Activated CD8-positive, alpha-beta memory T cell treated with anti-CD3 and anti-CD28 coated beads, Interleukin-2, amount 50 U/mL, for 48 hours (primary cell): Measurements from ENCODE around the gene AKR1C1.
"Not testable (repeated sequence)": the region's sequence is repeated elsewhere in the genome, so short reads cannot be mapped to it uniquely, and the experiment has no call there.

Experiments used
- DNase-seq: peaks from one replicate; pipeline ENCODE4 v3.0.0-alpha.2; 2020

AKR1C1 gene

DNA sequence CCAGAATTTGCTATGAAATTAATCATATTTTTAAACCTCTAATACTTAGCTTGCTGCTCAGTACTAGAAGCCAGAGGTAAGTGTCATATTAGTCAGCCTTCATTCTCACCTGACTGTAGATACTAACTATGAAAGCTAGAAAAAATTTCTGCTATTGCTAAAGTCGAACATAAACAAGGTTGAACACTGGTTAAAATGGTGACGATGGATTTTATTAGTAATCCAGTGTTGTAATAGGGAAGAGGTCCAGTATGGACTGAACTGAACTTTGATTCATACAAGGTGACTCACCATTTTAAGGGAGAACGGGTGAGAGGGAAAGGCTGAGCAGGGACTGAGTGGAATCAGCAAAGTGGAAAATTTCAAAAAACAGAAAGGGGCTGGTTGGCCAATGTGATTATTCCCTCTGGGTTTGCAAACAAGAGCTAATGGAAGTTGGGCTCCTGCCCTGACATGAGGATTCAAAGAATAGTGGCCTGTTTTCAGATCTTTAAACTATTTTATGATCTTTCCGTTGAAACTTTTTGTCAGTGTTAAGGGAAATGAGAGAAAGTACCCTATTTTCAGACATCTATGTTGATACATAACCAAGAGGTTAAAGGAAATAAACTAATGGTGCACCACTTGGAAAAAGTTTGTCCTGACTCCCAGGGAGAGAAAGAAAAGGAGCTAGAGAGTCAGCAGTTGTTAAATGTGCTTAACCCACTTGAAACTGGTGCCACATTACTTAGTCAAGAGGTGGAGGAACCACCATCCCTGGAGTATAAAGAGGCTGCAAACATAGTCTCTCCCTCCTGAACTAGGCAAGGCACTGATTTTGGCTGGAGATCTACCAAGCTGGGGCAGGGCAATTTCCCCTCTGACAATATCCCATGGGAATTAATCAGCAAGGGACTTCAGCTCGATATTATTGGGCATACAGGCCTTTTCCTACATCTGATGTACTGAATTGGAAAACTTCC, 15.3 kb upstream of the AKR1C1 start:
- DNase-seq, result no peak

DNA sequence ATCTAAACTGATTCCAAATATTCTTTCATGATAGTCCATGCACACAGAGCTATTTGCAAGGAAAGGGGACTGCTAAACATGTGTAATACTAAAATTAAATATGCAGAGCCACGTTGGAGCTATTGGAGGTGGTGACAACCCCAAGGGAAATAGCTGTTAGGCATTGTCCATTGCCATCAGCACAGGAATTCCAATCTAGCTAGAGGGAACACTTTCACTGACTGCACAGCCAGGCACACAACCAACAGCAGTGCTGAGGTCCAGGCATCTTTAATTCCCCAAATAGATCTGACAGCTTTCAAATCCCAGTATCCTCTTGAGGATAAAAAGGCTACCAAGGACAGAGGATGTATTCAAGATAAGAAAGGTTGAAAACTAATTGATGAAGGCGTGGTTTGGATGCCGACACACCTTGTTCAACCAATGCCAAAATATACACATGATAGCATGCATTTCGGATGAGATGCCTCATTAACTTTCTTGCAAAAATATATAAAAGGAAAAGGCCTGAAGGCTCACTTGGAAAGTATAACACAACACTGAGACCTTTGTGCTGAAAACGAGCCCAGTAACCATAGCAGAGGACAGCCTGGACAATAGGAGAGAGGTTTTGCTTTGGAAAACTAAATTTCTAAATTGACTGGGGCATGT, 11.6 kb upstream of the AKR1C1 start:
- not testable (repeated sequence) for DNase-seq

DNA sequence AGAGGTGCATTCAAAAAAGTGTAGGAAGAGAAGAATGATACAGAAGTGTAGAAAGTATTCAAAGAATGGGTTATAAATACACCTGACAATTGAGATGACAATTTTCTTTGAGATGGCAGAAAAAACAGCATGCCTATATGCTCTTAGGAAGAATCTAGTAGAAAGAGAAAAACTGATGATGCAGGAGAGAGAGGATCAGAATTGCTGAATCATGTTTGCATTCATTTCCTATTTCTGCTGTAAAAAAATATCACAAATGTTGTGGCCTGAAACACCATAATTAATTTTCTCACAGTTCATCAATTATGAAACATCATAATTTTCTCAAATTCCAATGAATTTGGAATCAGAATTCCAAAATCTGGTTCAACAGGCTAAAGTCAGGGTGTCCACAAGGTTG, 9.8 kb upstream of the AKR1C1 start:
- no peak for DNase-seq

DNA sequence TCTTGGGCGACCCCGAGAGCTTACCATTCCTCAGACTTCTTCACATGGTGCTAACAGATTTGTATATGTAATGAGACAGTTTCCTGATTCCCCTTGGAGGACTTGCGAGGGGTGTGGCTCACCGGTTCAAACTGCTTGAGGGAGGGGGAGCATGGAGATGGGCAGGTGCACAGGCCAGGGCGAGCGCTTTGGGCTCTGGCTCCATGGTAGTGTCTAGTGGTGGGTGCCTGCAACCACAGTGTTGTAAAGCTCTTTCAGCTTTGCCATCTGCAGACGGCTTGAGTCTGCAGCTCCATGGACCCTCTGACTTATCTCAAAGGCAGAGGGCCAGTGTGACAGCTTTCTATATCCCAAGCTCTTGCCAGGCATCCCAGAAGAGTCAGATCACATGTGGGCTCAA, 7.1 kb upstream of the AKR1C1 start:
- DNase-seq, result not testable (repeated sequence)

DNA sequence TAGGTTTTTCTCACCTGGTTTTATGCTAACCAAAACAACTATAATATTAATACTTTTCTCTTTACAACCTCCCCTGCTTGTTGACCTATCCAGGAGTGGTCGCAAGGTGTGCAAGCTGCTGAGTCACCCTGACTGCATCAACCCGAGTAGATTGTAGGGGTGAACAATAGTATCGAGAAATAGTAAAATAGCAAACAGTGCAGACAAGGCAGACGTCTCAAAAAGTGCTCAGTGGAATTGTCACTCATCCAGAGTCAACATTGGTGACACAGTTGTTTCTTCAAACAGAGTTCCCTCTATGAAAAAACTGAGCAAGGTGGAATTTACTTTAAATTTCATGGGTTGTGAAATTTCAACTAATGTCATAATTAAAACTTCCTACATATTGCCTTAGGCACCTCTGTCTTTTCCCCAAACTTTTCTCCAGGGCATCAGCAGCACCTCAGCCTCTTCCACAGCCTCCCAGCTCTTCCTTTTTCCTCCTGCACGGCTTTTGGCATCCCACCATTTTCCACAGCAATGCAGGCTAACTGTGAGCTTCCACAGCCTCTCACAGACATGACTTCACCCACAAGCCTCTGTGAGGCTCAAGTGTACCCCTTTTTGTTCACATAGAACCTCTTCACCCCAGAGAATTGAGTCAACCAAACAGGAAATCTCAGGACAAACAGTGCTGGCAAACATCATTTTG, 6.1 kb upstream of the AKR1C1 start:
- not testable (repeated sequence) for DNase-seq

DNA sequence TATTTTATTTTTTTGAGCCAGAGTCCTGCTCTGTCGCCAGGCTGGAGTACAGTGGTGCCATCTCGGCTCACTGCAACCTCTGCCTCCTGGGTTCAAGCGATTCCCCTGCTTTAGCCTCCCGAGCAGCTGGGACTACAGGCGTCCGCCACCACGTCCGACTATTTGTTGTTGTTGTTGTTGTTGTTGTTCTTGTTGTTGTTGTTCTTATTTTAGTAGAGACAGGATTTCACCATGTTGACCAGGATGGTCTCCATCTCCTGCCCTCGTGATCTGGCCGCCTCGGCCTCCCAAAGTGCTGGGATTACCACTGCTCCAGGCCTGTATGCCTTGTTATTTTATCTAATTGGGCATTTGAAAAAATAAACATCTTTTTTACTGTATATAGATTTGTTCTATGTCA, 1.7 kb upstream of the AKR1C1 start:
- not testable (repeated sequence) for DNase-seq

DNA sequence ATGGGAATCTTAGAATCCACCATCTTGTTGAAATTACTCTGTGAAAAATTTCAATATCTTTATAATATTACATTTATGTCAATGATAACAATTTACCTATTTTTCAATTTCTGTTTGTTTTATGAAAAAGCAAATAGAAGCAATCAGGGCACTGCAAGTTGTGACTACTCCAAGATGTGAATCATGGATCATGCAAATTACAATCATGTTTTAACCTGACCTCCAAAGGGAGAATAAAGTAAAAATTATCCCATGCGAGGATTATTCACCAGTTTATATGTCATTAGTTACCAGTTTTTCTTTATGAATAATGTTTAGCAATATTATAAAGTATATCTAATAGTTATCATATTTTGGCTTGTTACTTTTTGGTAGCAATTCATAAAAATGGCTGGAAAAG, 907 bp upstream of the AKR1C1 start:
- not testable (repeated sequence) for DNase-seq

DNA sequence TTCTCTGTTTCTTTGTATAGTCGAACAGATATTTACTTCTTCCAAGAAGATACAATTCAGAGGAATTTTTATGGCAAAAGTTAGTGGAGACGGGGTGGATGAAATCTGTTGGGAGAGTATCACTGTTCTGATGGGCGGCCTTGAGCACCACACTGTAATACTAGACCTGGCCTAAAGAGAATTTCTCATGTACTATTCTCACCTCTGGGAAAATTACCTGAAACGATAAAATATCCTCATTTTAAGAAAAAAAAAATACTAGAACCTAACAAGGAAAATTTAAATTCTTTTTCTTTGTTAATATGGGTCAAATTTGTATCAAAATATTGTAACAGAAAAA, 570 bp downstream of the AKR1C1 start:
- DNase-seq, result not testable (repeated sequence)

DNA sequence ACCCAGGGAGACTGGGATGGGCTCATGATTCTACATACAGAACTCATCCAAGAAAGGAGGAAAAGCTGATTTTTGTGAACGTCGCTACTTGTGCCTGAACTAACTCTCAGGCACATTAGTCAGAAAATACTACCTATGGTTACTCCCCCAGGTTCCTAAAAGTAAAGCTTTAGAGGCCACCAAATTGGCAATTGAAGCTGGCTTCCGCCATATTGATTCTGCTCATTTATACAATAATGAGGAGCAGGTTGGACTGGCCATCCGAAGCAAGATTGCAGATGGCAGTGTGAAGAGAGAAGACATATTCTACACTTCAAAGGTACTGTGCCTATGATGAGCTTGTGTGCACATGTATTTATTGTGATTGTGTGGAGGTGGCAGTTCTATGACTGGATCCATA, 2.5 kb downstream of the AKR1C1 start:
- not testable (repeated sequence) for DNase-seq

DNA sequence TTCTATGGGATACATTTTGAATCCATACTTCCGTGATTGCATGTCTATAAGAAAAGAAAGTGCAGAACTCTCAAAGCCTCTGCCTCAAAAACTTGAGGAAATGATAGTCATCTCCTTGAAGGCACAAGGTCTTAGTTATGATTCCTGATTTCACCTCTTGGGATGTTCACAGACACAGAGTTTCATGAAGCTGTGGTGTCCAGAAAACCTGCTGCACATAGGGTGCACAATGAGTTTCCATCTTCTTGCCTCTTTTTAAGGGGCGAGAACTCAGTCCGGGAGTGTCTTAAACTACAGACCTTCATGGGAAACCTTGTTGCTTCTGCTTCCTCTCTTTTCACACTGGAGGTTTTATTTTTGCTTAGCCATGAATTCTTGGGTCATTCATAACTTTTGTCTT, 4.0 kb downstream of the AKR1C1 start:
- not testable (repeated sequence) for DNase-seq

DNA sequence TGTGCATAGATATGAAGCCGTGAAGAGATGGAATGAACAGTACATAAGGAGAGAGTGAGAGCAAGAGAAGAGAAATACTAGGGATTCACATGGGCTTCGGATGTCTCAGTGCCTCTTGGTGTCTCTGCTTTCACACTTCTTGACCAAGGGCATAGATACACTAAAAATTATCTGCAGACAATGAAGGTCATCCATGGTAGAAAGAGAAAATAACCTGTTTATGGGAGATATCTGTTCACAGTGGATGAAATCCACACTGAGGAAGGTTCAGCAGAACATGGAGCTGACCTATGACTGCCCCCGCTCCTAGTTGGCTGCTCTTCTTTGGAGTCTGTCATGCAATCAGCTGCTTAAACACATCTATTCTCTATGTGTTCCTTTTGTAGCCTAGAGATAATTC, 6.1 kb downstream of the AKR1C1 start:
- not testable (repeated sequence) for DNase-seq

DNA sequence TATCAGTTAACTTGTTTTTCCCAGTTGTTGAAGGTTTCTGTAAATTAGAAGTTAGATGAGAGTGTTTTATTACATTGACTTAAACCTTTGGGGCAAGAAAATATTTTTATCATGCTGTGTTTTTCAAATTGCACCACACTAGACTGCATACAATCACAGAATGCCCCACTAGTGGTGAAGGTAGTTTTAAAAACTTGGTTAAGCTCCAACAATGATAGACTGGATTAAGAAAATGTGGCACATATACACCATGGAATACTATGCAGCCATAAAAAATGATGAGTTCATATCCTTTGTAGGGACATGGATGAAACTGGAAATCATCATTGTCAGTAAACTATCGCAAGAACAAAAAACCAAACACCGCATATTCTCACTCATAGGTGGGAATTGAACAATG, 7.1 kb downstream of the AKR1C1 start:
- not testable (repeated sequence) for DNase-seq

DNA sequence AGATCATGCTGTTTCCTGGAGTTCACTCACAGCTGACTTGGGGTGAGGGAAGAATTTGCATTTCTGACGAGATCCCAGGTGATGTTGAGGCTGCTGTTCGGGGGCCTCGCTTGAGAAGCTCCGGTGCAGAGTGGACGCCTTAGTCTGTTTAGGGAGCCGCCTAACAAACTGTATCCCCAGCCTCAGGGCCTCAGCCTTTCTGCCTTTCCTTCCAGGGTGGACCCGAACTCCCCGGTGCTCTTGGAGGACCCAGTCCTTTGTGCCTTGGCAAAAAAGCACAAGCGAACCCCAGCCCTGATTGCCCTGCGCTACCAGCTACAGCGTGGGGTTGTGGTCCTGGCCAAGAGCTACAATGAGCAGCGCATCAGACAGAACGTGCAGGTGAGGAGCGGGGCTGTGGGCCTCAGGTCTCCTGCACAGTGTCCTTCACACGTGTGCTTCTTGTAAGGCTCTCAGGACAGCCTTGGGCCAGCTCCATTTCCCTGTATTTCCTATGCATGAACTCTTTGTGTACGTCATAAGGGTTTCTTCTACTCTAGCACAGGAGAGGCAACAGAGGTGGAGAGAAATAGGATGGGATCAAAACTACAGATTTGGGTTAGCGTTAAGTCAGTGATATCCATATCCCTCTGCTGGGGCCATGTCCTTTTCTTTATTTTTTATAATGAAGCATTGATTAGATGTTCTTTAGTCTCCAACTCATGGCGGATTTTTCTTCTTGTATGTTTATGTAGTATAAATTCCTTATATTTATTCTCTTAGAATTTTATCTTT, 9.3 kb downstream of the AKR1C1 start:
- DNase-seq, result not testable (repeated sequence)

DNA sequence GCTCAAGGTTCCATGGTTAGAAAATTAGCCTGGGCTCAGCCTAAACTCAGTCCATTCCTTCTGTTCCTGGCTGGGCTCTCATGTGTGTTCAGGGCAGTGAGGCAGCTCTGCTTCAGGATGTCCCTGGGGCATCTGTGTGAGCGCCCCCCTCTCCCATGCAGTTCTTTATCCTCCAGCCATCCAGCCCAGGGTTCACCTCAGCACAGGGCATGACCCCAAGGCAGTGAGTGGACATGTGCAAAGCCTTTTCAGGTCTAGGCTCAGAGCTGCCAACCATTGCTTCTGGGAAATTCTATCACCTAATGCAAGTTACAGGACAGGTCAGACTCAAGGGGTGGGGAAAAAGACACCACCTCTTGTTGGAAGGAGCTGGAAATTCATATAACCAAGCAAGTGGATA, 10.1 kb downstream of the AKR1C1 start:
- DNase-seq, result not testable (repeated sequence)

DNA sequence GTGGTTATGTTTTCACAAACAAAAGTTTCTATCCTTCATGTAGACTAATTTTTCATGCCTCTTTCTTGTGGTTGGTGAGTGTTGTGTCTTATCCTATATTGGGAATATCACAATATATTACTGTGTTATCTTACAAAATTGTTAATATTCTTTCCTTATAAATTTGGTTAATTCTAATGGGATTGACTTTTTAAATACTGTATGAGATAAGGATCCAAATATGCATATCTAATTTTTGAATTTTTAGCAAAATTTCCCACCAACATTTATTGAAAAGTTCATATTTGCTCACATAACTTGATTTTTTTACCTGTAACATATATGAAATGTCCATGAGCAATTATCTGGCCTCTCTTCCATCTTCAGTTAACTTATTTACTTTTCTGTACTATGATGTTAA, 11.2 kb downstream of the AKR1C1 start:
- not testable (repeated sequence) for DNase-seq

DNA sequence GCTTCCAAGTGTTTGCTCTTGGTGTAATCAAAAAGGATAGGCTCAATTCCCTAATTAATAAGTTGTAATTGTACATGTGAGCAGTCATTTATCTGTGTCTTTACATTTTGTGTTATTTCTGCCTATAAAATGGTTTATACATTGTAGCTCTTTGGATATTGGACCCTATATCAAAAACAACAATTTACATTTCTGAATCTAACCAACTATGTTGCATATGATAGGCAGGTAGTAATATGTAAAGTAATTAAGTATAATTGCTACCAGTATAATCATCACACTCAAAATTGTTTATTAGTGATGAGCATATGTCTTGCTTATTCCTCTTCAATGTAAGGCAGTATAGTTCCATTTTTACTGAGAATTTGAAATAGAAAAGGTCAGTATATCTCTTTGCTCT, 13.8 kb downstream of the AKR1C1 start:
- no peak for DNase-seq

DNA sequence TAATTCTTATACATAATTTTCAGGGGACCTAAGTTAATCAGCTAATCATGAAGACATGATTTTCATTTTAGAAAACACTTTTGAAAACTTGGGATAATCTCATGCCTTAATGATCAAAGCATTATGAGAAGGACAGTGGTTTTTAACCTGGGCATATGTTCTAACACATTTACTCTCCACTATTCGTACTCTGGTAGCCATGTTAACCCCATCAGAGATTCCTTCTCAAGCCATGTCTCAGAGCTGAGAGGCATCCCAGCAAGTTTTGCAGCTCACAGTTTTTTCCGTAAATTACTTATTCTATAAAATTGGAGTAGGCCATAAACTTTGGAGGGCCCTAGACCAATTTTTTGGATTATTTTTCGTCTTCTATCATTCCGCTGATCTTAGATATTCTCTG, 15.7 kb downstream of the AKR1C1 start:
- DNase-seq, result no peak

DNA sequence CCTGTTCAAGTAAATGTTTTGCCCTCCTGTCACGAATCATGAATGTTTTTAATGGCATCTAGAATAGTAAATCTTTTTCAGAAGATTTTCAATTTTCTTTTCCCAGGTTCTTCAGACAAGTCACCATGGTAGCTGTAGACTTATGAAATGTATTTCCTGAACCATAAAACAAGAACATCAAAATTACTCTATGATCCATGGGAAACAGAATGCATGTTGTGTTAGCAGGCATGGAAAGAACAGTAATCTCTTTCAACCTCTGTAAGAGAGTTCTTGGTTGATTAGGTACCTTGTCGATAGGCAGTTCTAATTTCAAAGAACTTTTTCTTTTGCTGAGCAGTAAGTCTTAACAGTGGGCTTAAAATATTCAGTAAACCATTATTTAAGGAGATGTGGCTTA, 17.6 kb downstream of the AKR1C1 start:
- DNase-seq, result no peak

DNA sequence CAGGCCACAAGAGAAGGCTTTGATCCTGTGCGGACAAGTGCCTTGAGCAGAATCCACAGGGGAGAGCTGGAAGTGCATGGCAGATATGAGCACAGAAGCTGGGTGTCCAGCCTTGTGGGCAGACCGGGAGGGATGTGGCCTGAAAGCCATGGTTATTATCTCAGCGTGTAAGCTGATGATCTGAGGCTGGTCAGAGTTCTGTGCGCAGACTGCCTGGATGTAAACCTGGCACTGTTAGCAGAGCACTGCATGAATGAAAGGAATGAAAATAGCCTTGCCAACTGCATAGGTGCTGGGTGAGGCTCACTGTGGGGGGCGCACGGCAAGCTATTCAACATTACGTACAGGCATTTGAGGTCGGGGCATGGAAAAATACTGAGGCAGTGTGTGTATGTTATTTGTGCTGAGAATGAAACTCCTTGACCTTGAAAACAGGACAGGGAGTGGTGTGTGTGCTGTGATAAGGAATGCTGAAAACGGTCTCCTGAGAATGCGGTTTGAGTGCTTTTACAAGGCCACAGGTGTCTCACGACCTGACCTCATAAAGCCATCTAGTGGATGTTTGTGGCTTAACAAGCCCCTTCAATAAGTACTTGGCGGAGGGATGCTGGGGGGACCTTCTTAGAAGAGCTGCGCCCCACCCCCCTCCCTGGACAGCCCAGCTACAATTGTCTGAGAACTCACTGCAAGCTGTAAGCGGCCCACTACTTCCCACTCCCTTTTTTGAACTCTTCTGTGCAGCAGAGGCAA, 18.7 kb downstream of the AKR1C1 start:
- no peak for DNase-seq

DNA sequence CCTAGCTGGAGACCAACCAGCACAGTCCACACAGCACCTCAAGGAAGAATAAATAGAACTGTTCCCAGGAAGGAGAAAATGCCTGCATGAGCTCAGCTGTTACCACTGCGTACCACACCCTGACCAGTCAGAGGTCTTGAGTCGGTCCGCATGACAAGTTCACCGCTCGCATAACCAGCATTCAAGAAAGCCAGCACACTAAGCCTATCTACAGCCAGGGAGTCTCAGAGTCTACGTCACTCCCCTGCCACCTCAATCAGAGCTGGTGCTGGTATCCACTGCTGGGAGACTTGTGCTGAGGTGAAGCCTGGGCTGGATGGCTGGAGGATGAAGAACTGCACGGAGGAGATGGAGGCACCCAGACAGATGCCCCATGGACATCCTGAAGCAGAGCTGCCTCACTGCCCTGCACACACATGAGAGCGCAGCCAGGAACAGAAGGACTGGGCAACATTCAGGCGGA, 19.6 kb downstream of the AKR1C1 start:
- DNase-seq, result no peak

DNA sequence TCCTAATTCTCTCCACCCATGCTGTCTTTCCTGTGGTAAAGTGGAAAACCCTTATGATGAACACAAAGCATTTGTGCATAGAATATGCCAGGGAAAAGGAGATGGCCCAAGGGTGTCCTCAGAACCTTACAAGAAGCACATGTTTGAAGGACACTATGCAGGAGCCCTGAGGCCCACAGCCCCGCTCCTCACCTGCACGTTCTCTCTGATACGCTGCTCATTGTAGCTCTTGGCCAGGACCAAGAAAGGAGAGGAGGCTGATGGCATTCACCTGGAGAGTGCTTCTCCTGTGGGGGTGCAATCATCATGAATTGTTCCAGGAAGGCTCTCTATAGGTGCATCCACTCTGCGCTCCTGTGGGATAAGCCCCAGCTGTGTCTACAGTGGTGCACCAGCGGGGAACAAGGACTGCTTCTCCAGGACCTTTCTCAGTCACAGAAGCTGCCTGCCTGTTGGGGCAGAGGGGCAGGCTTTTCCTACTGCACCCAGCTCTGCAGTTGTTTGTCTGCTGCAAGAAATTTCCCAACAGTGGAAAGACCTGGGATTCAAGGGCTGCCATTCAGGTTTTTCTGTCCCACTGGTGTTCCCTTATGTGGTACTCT, 20.5 kb downstream of the AKR1C1 start:
- no peak for DNase-seq

DNA sequence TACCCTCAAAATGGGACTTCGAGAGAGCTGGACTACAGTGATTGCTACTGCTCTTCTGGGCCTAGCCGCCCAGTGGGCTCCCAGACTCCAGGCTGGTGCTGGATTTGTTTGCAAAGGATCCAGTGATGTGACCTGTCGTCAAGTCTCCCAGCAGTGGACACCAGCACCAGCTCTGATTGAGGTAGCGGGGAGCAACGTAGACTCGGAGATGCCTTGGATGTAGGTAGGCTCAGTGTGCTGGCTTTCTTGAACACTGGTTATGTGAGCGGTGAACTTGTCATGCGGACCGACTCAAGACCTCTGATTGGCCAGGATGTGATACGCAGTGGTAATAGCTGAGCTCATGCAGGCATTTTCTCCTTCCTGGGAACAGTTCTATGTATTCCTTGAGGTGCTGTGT, 21.0 kb downstream of the AKR1C1 start:
- no peak for DNase-seq
